Subcutaneous preadipocyte (primary cell): ENCODE measurements around the gene GRM5. TPM values are rescaled to one million over a fixed set of nuclear protein-coding genes. Genes with fewer than 3 reads are reported as not detected.

ENCODE experiments used
- small RNA-seq: library from RNA; depleted of rRNA; stranded (forward); fragments of <200 nt; gene quantifications from one replicate; pipeline ENCODE3, GENCODE V24; 2012
- total RNA-seq: library from RNA; depleted of rRNA; stranded (reverse); fragments of >200 nt; gene quantifications from 2 replicates; pipeline ENCODE4 v1.2.3, GENCODE V29; 2012

The GRM5 gene
- total RNA-seq, result under 0.01 TPM in 2 replicates

DNA sequence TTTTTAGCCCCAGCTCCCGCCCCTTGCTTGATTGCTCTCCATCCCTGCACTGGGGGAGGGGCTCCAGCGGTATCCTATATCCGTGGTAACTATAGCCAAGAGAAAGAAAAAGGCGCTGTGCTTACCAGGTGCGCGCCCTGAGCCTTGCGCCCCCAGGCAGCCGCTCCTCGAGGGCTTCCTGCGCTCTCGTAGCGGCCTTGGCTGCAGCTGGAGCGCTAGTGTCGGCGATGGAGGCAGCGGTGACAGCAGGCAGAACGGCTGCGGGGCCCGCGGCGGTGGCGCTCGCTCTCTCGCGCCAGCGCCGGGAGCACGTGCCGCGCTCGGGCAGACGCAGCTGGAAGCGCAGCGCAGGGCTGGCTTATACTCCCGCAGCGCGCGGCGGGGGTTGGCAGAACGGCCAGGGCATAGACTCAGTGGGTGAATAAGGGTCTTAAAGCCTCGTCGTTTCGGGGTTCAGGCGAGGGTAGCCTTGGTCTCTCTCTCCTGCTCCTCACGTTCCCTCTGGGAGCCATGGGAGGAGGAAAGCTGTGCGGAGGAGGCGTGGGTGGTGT lies at the start of gene GRM5:
Gene GRM5 (minus strand): TSS at position 332 of the 551 bp plus-strand sequence. CDS start 18,110 bp downstream, outside the sequence.

Small RNA genes lying within 50 kb of the gene (small RNA-seq; reads per million reads assigned to genes)
- 1.1 reads per million, percentile 62 among the genes with 10 or more reads in this experiment for gene RNU6-16P

Other genes starting within 250 kb of the GRM5 start
- not detected in 2 replicates for gene TYR, start 111.9 kb upstream of the GRM5 start, total RNA-seq